D721Med (cell line): ENCODE results near the gene SPIRE1.
"Not testable (repeated sequence)": the region's sequence is repeated elsewhere in the genome, so short reads cannot be mapped to it uniquely, and the experiment has no call there.

Source experiments
- DNase-seq: peaks from one replicate; pipeline ENCODE4 v3.0.0; 2011; ENCODE audit warnings: low spot score; ENCODE audit not compliant: insufficient read length
- FAIRE-seq: peaks from 2 replicates; lab custom pipeline; 2011; peaks lifted over from hg19 to GRCh38; lab: Jason Lieb, UNC
- TF ChIP-seq, protein P1 (sequence below): IDR thresholded peaks from 2 replicates; pipeline ENCODE4 v1.5.1; 2012; ENCODE audit warnings: mild to moderate bottlenecking, control low read depth; ENCODE audit not compliant: insufficient read depth; ENCODE audit errors: missing control alignments

Gene SPIRE1

DNA sequence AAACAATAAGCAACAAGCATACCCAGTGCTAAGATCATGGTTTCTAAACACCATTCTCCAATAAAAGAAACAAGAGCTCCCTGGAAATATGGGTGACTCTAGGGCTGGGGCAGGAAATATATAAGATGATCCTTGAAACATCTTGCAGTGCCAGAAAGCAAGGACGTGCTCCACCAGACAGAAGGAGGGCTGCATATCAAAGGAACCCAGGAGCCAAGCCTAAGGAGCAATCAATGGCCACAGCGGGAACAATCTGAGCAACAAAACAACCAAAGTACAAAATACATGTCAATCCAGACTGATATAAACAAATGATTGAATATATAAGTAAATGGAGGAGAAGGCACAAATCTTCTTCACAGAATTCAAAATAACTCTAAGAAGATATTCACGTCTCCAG lies 10.1 kb downstream of the SPIRE1 start:
- no peak for DNase-seq
- FAIRE-seq, result no peak
- TF ChIP-seq, protein P1, sequence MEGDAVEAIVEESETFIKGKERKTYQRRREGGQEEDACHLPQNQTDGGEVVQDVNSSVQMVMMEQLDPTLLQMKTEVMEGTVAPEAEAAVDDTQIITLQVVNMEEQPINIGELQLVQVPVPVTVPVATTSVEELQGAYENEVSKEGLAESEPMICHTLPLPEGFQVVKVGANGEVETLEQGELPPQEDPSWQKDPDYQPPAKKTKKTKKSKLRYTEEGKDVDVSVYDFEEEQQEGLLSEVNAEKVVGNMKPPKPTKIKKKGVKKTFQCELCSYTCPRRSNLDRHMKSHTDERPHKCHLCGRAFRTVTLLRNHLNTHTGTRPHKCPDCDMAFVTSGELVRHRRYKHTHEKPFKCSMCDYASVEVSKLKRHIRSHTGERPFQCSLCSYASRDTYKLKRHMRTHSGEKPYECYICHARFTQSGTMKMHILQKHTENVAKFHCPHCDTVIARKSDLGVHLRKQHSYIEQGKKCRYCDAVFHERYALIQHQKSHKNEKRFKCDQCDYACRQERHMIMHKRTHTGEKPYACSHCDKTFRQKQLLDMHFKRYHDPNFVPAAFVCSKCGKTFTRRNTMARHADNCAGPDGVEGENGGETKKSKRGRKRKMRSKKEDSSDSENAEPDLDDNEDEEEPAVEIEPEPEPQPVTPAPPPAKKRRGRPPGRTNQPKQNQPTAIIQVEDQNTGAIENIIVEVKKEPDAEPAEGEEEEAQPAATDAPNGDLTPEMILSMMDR, result no peak

DNA sequence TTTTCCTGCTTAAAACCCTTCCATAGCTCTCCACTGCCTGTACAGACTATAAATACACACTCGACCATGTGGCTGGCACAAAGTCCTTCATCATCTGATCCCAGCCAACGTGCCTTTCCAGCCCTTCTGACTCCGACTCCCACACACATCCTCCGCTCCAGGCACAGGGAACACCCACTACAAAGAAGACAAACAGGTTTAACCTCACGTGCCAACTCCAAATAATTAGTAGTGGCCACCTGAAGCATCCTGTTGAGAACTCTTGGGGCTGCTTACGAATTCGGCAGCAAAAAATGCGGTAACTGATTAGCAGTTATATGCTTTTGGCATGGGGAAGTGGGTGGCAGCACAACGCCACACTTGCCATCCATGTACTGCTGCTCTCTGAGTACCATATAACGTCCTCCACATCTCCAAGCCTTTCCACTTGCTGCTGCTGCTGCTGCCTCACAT lies 12.1 kb downstream of the SPIRE1 start:
- no peak for DNase-seq
- FAIRE-seq, result no peak

DNA sequence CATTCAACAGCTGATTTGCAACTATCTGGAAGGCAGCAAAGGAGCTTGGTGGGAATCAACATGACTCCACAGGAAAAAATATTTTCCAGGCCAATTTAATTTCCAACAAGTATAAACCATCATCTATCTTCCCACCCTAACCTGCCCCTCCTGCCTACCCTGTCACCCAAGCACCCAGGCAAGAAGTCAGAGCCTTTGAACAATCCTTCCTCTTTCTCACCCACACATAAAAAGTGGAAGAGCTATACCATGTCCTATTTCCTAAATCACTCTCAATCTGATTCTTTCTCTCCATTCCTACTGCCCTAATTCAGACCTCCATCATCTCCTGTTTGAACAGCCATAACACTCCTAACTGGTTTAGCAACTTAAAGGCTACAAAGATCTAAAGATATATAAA lies 12.7 kb downstream of the SPIRE1 start:
- TF ChIP-seq, protein P1, result no peak
- FAIRE-seq (no peak), DNase-seq (no peak)

More for the DNA sequence above, 12.1 kb downstream of the SPIRE1 start:
- TF ChIP-seq, protein P1, result no peak

DNA sequence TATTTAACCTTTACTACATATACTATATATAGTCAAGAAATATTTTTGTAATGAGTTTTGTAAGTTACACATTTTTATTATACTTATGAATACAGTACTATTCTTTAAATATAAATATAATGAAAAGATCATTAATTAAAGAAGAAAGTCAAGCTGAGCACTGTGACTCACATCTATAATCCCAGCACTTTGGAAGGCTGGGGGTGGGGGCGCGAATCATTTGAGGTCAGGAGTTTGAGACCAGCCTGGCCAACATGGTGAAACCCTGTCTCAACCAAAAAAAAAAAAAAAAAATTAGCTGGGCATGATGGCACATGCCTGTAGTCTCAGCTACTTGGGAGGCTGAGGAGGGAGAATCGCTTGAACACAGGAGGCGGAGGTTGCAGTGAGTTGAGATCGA lies 14.2 kb downstream of the SPIRE1 start:
- not testable (repeated sequence) for FAIRE-seq, DNase-seq

DNA sequence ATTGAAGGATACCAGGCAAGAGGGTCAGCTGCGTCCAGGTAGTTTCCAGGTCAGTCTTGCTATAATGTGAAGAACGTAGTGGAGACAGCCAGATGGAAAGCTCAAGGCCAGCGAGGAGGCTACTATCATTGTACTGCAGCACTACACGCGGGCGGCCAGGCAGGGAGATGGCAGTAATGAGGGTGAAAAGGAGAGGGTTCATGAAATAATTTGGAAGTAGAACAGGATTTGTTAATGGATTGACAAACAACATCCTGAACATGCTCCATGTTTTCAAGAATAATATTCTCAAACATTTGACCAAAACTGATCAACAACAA lies 17.1 kb downstream of the SPIRE1 start:
- TF ChIP-seq, protein P1, result no peak
- FAIRE-seq, result no peak

DNA sequence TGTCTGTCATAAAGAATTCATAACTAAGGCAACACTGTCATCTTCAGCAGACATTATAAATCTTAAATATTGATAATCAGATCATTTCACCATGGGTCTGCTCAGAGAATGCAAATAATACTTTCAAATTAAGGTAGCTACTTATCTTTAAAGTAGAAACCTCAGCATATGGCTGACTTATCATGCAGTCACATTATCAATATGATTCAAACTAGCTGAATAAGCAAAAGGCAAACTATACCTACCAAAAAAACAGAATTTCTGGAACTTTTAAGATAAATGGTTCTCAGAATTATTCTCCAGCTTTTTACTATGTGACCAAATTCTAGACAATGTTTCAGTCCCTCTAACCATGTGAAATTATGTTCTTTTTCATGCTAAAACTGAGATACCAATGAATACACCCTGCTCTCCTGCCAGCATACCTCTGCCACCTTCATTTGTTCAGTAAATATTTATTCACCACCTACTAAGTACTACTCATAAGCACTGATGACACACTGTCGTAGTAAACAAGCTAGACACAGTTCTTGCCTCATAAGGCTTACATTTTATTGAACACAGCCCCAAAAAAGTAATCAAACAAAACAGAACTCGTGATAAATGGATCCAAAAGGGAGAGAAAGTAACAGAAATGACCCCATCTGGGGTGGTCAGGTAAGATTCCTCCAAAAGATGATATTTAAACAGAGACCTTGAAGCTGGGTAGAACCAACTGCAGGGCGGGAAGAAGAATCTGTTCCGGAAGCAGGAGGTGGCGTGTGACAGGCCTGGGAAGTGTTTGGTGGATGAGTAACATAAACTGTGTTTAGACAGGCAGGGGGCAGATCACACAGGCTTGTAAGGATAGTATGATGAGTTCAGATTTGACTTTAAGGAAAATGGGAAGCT lies 17.7 kb downstream of the SPIRE1 start:
- FAIRE-seq (no peak), DNase-seq (no peak)
- TF ChIP-seq, protein P1, result no peak

More for the DNA sequence above, 17.1 kb downstream of the SPIRE1 start:
- no peak for DNase-seq

DNA sequence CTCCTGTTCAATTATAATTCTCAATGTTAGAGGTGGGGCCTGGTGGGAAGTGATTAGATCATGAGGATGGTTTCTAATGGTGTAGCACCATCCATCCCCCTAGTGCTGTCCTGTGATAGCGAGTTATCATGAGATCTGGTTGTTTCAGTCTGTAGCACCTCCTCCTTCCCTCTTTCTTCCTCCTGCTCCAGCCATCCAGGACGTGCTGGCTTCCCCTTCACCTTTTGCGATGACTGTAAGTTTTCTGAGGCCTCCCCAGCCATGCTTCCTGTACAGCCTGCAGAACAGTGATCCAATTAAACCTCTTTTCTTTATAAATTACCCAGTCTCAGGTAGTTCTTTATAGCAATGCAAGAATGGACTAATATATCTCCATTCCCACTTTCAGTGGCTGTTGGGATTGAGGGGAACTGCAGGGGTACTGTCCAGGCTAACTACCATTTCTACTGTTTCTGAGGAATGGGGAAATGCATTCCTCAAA lies 19.2 kb downstream of the SPIRE1 start:
- TF ChIP-seq, protein P1, result no peak
- no peak for DNase-seq
- no peak for FAIRE-seq
